Natural killer cell (primary cell): ENCODE results near the gene TTC23. TPM values are rescaled to one million over a fixed set of nuclear protein-coding genes. Genes with fewer than 3 reads are reported as not detected.

Experiments
- ATAC-seq, 3 donors: fragments of 150-1000 bp in 2 of 3; fragments of 200-7000 bp in 1 of 3; cut with Tn5 transposase; 1 replicate in 1 of 3; 2 replicates in 2 of 3; pipeline ENCODE4 v1.10.0; 2021; ENCODE audit warnings: mild to moderate bottlenecking in 2 of 3, moderate library complexity in 2 of 3
- DNase-seq, 2 donors: peaks; one replicate each; pipeline versions ENCODE4 v3.0.0 to v3.0.0-alpha.2; 2013 to 2021; ENCODE audit warnings: mixed read lengths in 1 of 2
- H3K27ac ChIP-seq: one replicate; pipeline ENCODE4 v1.5.1; 2013; ENCODE audit warnings: mild to moderate bottlenecking, low read length
- H3K27me3 ChIP-seq: one replicate; pipeline ENCODE4 v1.6.1; 2013; ENCODE audit warnings: low read length; ENCODE audit not compliant: control insufficient read depth, insufficient read depth
- H3K36me3 ChIP-seq: one replicate; pipeline ENCODE4 v1.6.1; 2013; ENCODE audit warnings: low read length; ENCODE audit not compliant: control insufficient read depth, insufficient read depth
- H3K4me1 ChIP-seq: one replicate; pipeline ENCODE4 v1.6.1; 2013; ENCODE audit warnings: low read length; ENCODE audit not compliant: control insufficient read depth, insufficient read depth
- H3K4me3 ChIP-seq: one replicate; pipeline ENCODE4 v1.5.1; 2013; ENCODE audit warnings: low read length
- H3K9me3 ChIP-seq: one replicate; pipeline ENCODE4 v1.6.1; 2013; ENCODE audit warnings: low read length; ENCODE audit not compliant: control insufficient read depth, insufficient read depth
- H3K27ac Mint-ChIP-seq, 2 donors: one replicate each; pipeline ENCODE4 v1.8.0; 2022; ENCODE audit warnings: mild to moderate bottlenecking in 2 of 2, mixed read lengths in 2 of 2, moderate library complexity in 1 of 2
- H3K27me3 Mint-ChIP-seq, 2 donors: one replicate each; pipeline ENCODE4 v1.8.0; 2022; ENCODE audit warnings: low read depth in 2 of 2, mixed read lengths in 2 of 2
- H3K36me3 Mint-ChIP-seq: one replicate; pipeline ENCODE4 v1.8.0; 2022; ENCODE audit warnings: mixed read lengths
- H3K4me1 Mint-ChIP-seq, 2 donors: one replicate each; pipeline ENCODE4 v1.8.0; 2022; ENCODE audit warnings: mixed read lengths in 2 of 2
- H3K4me3 Mint-ChIP-seq: one replicate; pipeline ENCODE4 v1.8.0; 2022; ENCODE audit warnings: mild to moderate bottlenecking, moderate library complexity, mixed read lengths
- H3K9me3 Mint-ChIP-seq, 2 donors: one replicate each; pipeline ENCODE4 v1.8.0; 2022; ENCODE audit warnings: mixed read lengths in 2 of 2
- WGBS: methylation state at CpG from one replicate; pipeline ENCODE4 v1.1.7; 2013; ENCODE audit warnings: missing lambda C conversion rate; ENCODE audit not compliant: insufficient coverage; 5-methylcytosine and 5-hydroxymethylcytosine counted together
- intact Hi-C: fragments of 100-400 bp; cut with micrococcal nuclease; formaldehyde crosslinking; loops from one replicate; pipeline ENCODE4 v1.14.2; 2022
- total RNA-seq, 4 donors: library from RNA; stranded (reverse); fragments of 120-200 nt in 1 of 4; gene quantifications; one replicate each; pipeline versions ENCODE4 v1.2.3 to v1.2.4, GENCODE V29; 2013 to 2022
- TF ChIP-seq, protein P1 (sequence below): fragments of 200-600 bp; IDR thresholded peaks from one replicate; pipeline ENCODE4 v1.8.0; 2022; ENCODE audit warnings: antibody characterized with exemption

Gene TTC23
- total RNA-seq, 3 donors from 2014 or later (not counting 1 experiment from before 2014, with no cell fraction given): 0.75 to 1.1 (median 1.0) TPM

GRCh38 chr15:99086327-99086667, 163.1 kb downstream of the TTC23 start:
- Histone ChIP-seq H3K4me3 (no peak overlapping the region), H3K27me3 (no peaks in the 10 kb centered on the region), H3K36me3 (no peaks in the 10 kb centered on the region), H3K9me3 (no peaks in the 10 kb centered on the region), H3K4me1 (peaks cover 4% of the 10 kb centered on the region), H3K27ac (no peak overlapping the region)
- Mint-ChIP-seq H3K27me3 (peaks cover 9 to 22% of the 10 kb centered on the region in 2 donors), H3K9me3 (no peaks in the 10 kb centered on the region), H3K4me1 (peaks cover 0 to 4% of the 10 kb centered on the region in 2 donors), H3K36me3 (no peaks in the 10 kb centered on the region), H3K27ac (no peak overlapping the region), H3K4me3 (no peak overlapping the region)
- intact Hi-C loops: no loop called here
- TF ChIP-seq, protein P1, sequence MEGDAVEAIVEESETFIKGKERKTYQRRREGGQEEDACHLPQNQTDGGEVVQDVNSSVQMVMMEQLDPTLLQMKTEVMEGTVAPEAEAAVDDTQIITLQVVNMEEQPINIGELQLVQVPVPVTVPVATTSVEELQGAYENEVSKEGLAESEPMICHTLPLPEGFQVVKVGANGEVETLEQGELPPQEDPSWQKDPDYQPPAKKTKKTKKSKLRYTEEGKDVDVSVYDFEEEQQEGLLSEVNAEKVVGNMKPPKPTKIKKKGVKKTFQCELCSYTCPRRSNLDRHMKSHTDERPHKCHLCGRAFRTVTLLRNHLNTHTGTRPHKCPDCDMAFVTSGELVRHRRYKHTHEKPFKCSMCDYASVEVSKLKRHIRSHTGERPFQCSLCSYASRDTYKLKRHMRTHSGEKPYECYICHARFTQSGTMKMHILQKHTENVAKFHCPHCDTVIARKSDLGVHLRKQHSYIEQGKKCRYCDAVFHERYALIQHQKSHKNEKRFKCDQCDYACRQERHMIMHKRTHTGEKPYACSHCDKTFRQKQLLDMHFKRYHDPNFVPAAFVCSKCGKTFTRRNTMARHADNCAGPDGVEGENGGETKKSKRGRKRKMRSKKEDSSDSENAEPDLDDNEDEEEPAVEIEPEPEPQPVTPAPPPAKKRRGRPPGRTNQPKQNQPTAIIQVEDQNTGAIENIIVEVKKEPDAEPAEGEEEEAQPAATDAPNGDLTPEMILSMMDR: no peak
- 78% methylated on average over 1 of the region's 2 CpGs for WGBS
- no peak for ATAC-seq
- no peak for DNase-seq

Other genes starting within 250 kb of the TTC23 start
- not detected for gene PGPEP1L, start 241.8 kb downstream of the TTC23 start, total RNA-seq
- under 1 TPM; 0.11 to 0.48 (median 0.42) TPM for gene SYNM, start 144.5 kb downstream of the TTC23 start, total RNA-seq
- gene LRRC28, start 1.9 kb upstream of the TTC23 start, total RNA-seq: 10 to 100 TPM; 18.2 to 20.9 (median 18.7) TPM